H1 (cell line): ENCODE measurements around the gene XDH. TPM values are rescaled to one million over a fixed set of nuclear protein-coding genes. Genes with fewer than 3 reads are reported as not detected.

Source experiments
- SP2 ChIP-seq: IDR thresholded peaks from 2 replicates; pipeline ENCODE4 v1.6.1; 2012; ENCODE audit warnings: mild to moderate bottlenecking, low read length, inconsistent platforms
- polyA plus RNA-seq, 7 experiments: library from polyadenylated mRNA; depleted of rRNA in 3 of 7; stranded (reverse) in 5 of 7; unstranded in 2 of 7; fragments of >200 nt in 5 of 7; fragments of 200-250 nt in 2 of 7; gene quantifications; 1 replicate in 5 of 7; 2 replicates in 1 of 7; 4 replicates in 1 of 7; pipeline versions ENCODE4 v1.2.1 to v1.2.3, GENCODE V29; 2011 to 2013; ENCODE audit warnings: missing spikeins in 2 of 7, mixed read lengths in 2 of 7
- total RNA-seq: library from RNA; stranded (reverse); fragmentation: NEBNext Ultra II Directional; extraction: Animal tissue kit (Norgen Biotek cat#: 25700); gene quantifications from 2 replicates; pipeline ENCODE4 v1.2.1, GENCODE V29; 2021

XDH gene
- total and polyA plus RNA-seq, 2 of the 8 experiments (the other 6 are each of a cell fraction or from before 2014, with no cell fraction given), result 0.68 to 1.2 TPM

GRCh38 chr2:31440764-31441163, 26.2 kb upstream of the XDH start (continued):
- no peak for TF ChIP-seq SP2
